GM23248 (cell line): ENCODE measurements around the gene ABCD2. TPM values are rescaled to one million over a fixed set of nuclear protein-coding genes. Genes with fewer than 3 reads are reported as not detected.

ENCODE experiments used
- DNase-seq: peaks from one replicate; pipeline ENCODE4 v3.0.0-alpha.2; 2015
- H2AFZ ChIP-seq: fragments of 200-600 bp; sonication (generic); 2 replicates; pipeline ENCODE4 v1.6.1; 2016; ENCODE audit warnings: antibody characterized with exemption
- H3F3A ChIP-seq: fragments of 200-600 bp; sonication (generic); 2 replicates; pipeline ENCODE4 v1.6.1; 2016; ENCODE audit warnings: mild to moderate bottlenecking, antibody characterized with exemption, mixed run types; ENCODE audit not compliant: insufficient read depth
- H3K27ac ChIP-seq: fragments of 200-600 bp; sonication (generic); 2 replicates; pipeline ENCODE4 v1.5.1; 2016; ENCODE audit warnings: mild to moderate bottlenecking
- H3K27me3 ChIP-seq: fragments of 200-600 bp; sonication (generic); replicated peaks from 2 replicates; pipeline ENCODE4 v1.6.1; 2016; ENCODE audit warnings: mild to moderate bottlenecking; ENCODE audit not compliant: insufficient read depth
- H3K36me3 ChIP-seq: fragments of 200-600 bp; sonication (generic); 2 replicates; pipeline ENCODE4 v1.6.1; 2016; ENCODE audit warnings: low read depth, mild to moderate bottlenecking
- H3K4me1 ChIP-seq: fragments of 200-600 bp; sonication (generic); 2 replicates; pipeline ENCODE4 v1.6.1; 2016; ENCODE audit warnings: mild to moderate bottlenecking; ENCODE audit not compliant: insufficient read depth
- H3K4me2 ChIP-seq: fragments of 200-600 bp; sonication (generic); one replicate; pipeline ENCODE4 v1.6.1; 2016; ENCODE audit warnings: mild to moderate bottlenecking; ENCODE audit not compliant: unreplicated experiment
- H3K4me3 ChIP-seq: fragments of 200-600 bp; sonication (generic); 2 replicates; pipeline ENCODE4 v1.5.1; 2016; ENCODE audit warnings: mild to moderate bottlenecking
- H3K79me2 ChIP-seq: fragments of 200-600 bp; sonication (generic); 2 replicates; pipeline ENCODE4 v1.6.1; 2016; ENCODE audit warnings: mild to moderate bottlenecking; ENCODE audit not compliant: insufficient read depth
- H3K9ac ChIP-seq: fragments of 200-600 bp; sonication (generic); 2 replicates; pipeline ENCODE4 v1.6.1; 2016; ENCODE audit warnings: mild to moderate bottlenecking
- H3K9me2 ChIP-seq: fragments of 200-600 bp; sonication (generic); 2 replicates; pipeline ENCODE4 v1.6.1; 2016; ENCODE audit warnings: mixed run types, mild to moderate bottlenecking, moderate library complexity; ENCODE audit not compliant: insufficient read depth
- H3K9me3 ChIP-seq: fragments of 200-600 bp; sonication (generic); one replicate; pipeline ENCODE4 v1.6.1; 2017; ENCODE audit warnings: low read depth
- H4K20me1 ChIP-seq: fragments of 200-600 bp; sonication (generic); 2 replicates; pipeline ENCODE4 v1.6.0; 2016; ENCODE audit not compliant: insufficient read depth
- EZH2 ChIP-seq: fragments of 200-600 bp; sonication (generic); IDR thresholded peaks from 2 replicates; pipeline ENCODE4 v1.6.1; 2018; ENCODE audit warnings: antibody characterized with exemption, mild to moderate bottlenecking; ENCODE audit not compliant: insufficient read depth, poor library complexity, severe bottlenecking
- EZH2phosphoT487 ChIP-seq: fragments of 200-600 bp; sonication (generic); IDR thresholded peaks from 2 replicates; pipeline ENCODE4 v1.6.1; 2018; ENCODE audit warnings: antibody characterized with exemption, moderate library complexity, mild to moderate bottlenecking, low read depth; ENCODE audit not compliant: insufficient read depth
- WGBS, 2 experiments: methylation state at CpG; one replicate each; pipeline ENCODE4 v1.1.6; 2015 to 2017; ENCODE audit warnings: low lambda C conversion rate in 2 of 2, low coverage in 1 of 2; ENCODE audit errors: missing lambda C conversion rate in 2 of 2; 5-methylcytosine and 5-hydroxymethylcytosine counted together
- in situ Hi-C: fragments of 300-500 bp; cut with MboI; formaldehyde crosslinking; loops from 2 replicates; pipeline ENCODE4 v1.15.0; 2020
- polyA plus RNA-seq: library from polyadenylated mRNA; unstranded; fragments of >200 nt; fragmentation: Nextera tagmentation; extraction: Ambion mirVana; gene quantifications from 2 replicates; pipeline ENCODE4 v1.2.1, GENCODE V29; 2016
- total RNA-seq: library from RNA; depleted of rRNA; stranded (reverse); fragments of >200 nt; shearing (Covaris generic); gene quantifications from 2 replicates; pipeline ENCODE4 v1.2.3, GENCODE V29; 2014

Gene ABCD2
- total and polyA plus RNA-seq, 2 experiments from 2014 or later, result 0.11 TPM; not detected in 1

DNA sequence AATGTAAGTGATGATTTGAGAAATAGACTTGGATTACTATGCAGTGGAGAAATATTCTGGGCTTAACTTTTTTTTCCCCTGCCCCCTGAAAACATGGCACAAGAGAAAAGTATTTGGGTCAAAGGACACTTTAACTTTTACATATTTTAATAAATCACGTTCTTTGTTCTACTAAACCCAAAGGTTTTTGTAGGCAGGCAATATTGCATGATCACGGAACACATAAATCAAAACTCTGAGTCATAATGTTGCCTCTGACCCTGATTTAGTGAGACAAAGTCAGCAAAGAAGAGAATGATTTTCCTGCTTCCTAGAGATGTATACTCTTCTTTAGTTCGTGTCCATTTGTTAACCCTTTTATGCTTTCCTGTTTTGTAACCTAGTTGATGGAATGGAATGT is 38.0 kb downstream of the ABCD2 start:
- DNase-seq, result no peak
- 33 to 42% methylated on average over 3 of the region's 3 CpGs for WGBS, 2 experiments

DNA sequence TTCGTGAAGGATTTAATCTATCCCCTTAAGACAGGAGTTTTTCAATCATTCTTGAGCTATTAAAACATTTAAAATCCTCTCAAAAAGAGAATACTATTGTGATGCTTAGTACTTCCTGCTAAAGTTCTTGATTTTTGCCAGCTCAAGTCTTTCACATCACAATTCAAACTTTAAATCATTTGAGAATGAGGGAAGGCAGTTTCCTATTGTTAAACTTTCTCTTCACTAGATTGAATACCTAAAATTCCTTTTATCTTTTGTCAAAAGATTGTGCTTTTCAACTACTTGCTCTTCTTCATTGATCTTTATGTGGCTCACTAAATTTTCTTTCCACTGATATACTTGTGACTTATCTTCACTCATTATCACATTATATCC is 44.1 kb downstream of the ABCD2 start:
- Histone ChIP-seq H3K4me2 (no peak overlapping the region), H3K4me1 (no peaks in the 10 kb centered on the region), H3K9ac (no peak overlapping the region), H3K9me2 (no peaks in the 10 kb centered on the region), H3F3A (no peaks in the 10 kb centered on the region), H4K20me1 (no peaks in the 10 kb centered on the region), H3K79me2 (no peaks in the 10 kb centered on the region), H3K36me3 (no peaks in the 10 kb centered on the region), H3K27me3 (no peaks in the 10 kb centered on the region), H3K27ac (no peak overlapping the region), H2AFZ (no peak overlapping the region), H3K4me3 (no peak overlapping the region), H3K9me3 (no peaks in the 10 kb centered on the region)
- WGBS, 2 experiments, result 21% methylated on average over 1 of the region's 1 CpG
- in situ Hi-C loops, result no loop called here
- DNase-seq, result no peak
- TF ChIP-seq EZH2phosphoT487, result no peak
- no peak for TF ChIP-seq EZH2

More for the DNA sequence above, 38.0 kb downstream of the ABCD2 start:
- H3F3A ChIP-seq, result no peaks in the 10 kb centered on the region
- H3K36me3 ChIP-seq, result no peaks in the 10 kb centered on the region
- TF ChIP-seq EZH2phosphoT487, result no peak
- no peak for TF ChIP-seq EZH2
- no peak overlapping the region for H3K9ac ChIP-seq
- H3K4me1 ChIP-seq, result no peaks in the 10 kb centered on the region
- no peaks in the 10 kb centered on the region for H4K20me1 ChIP-seq
- no peaks in the 10 kb centered on the region for H3K9me2 ChIP-seq
- no peaks in the 10 kb centered on the region for H3K27me3 ChIP-seq
- no peak overlapping the region for H2AFZ ChIP-seq
- no peaks in the 10 kb centered on the region for H3K9me3 ChIP-seq
- H3K4me3 ChIP-seq, result no peak overlapping the region
- no peaks in the 10 kb centered on the region for H3K79me2 ChIP-seq
- H3K4me2 ChIP-seq, result no peak overlapping the region
- in situ Hi-C loops, result no loop called here
- H3K27ac ChIP-seq, result no peak overlapping the region

DNA sequence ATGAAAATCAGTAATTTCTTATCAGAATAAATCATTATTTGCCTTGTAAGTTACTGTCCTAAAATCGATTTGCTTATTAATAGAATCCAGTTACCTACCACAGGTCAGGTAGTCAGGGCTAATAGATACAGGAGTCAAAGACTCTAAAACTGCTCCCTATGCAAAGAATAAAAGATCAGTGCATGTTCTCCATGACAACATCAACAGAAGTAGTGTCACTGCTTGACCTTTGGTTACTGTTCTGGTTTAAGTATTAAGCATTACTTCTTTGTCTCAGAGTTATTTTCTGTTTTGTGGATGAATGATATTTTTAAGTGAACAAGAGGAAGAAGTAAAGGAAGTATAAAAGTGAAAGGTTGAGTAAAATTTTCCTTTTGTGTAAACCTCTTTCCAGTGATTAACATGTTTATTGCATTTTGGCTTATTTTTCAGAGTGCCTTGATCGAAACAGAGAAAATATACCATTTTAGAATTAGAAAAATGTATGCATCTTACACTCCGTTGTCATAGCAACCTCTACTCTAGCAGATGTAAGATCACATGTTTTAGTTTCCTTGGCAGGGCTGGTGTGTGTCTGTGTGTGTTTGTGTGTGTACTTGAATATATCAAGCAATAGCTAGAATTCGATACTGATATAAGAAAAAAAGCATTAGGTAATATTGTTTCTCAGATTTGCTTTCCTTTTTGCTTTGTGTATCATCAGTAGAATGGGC is 44.7 kb downstream of the ABCD2 start:
- Histone ChIP-seq H2AFZ (no peak overlapping the region), H3K9me2 (no peaks in the 10 kb centered on the region), H3K27ac (no peak overlapping the region), H3K4me2 (no peak overlapping the region), H3F3A (no peaks in the 10 kb centered on the region), H3K36me3 (no peaks in the 10 kb centered on the region), H3K79me2 (no peaks in the 10 kb centered on the region), H3K9ac (no peak overlapping the region), H3K4me1 (no peaks in the 10 kb centered on the region), H3K9me3 (no peaks in the 10 kb centered on the region), H4K20me1 (no peaks in the 10 kb centered on the region), H3K27me3 (no peaks in the 10 kb centered on the region), H3K4me3 (no peak overlapping the region)
- in situ Hi-C loops, result no loop called here
- TF ChIP-seq EZH2, result no peak
- TF ChIP-seq EZH2phosphoT487, result no peak
- WGBS, 2 experiments, result 40 to 47% methylated on average over 4 of the region's 4 CpGs
- DNase-seq, result no peak

DNA sequence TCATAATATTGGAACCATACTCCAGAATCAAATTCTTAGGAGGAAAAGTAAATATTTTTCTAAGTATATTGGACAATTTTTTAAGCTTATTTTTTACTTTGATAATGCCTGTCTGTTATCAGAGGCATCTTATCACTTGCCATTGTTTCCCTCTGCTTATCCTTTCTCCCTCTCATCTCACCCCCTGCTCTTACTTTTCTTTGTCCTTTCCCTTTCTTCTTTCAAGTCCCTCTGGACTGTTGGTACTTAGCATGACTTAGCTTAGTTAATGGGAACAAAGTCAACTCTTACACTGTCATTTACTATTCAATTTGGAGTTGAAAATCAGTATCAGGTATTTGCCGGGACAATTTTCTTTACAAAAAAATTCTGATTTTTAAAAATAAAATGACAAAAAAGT is 45.2 kb downstream of the ABCD2 start:
- no peak for DNase-seq

More for the DNA sequence above, 45.2 kb downstream of the ABCD2 start:
- TF ChIP-seq EZH2phosphoT487 (no peak), EZH2 (no peak)
- Histone ChIP-seq H3K27me3 (no peaks in the 10 kb centered on the region), H3K4me1 (no peaks in the 10 kb centered on the region), H3K79me2 (no peaks in the 10 kb centered on the region), H3K9me3 (no peaks in the 10 kb centered on the region), H4K20me1 (no peaks in the 10 kb centered on the region), H3K9ac (no peak overlapping the region), H3K4me2 (no peak overlapping the region), H3K4me3 (no peak overlapping the region), H2AFZ (no peak overlapping the region), H3K9me2 (no peaks in the 10 kb centered on the region), H3K27ac (no peak overlapping the region), H3F3A (no peaks in the 10 kb centered on the region), H3K36me3 (no peaks in the 10 kb centered on the region)
- in situ Hi-C loops, result no loop called here
- 85 to 89% methylated on average over 1 of the region's 1 CpG for WGBS, 2 experiments
